AG10803 (cell line): Measurements from ENCODE around the gene ESR1.

Experiments used
- DNase-seq: peaks from one replicate; pipeline ENCODE4 v3.0.0; 2010; ENCODE audit warnings: low read depth
- H3K4me3 ChIP-seq: 2 replicates; pipeline ENCODE4 v1.5.1; 2011; ENCODE audit warnings: mild to moderate bottlenecking, low read length, control low read depth
- CTCF ChIP-seq: conservative IDR thresholded peaks from 2 replicates; pipeline ENCODE4 v1.5.1; 2011; ENCODE audit warnings: mild to moderate bottlenecking, low read length, control low read depth, inconsistent platforms

Gene ESR1

GRCh38 chr6:152002306-152002705 is 194.8 kb downstream of the ESR1 start:
- no peak for TF ChIP-seq CTCF

GRCh38 chr6:152004036-152004566 is 196.6 kb downstream of the ESR1 start:
- DNase-seq, result peak; percentile 48
- TF ChIP-seq CTCF, result no peak
- no peak overlapping the region for H3K4me3 ChIP-seq

More at GRCh38 chr6:152002306-152002705, 194.8 kb downstream of the ESR1 start:
- no peak for DNase-seq
- H3K4me3 ChIP-seq, result no peak overlapping the region

- no peak for DNase-seq
- TF ChIP-seq CTCF, result no peak
- no peak overlapping the region for H3K4me3 ChIP-seq
Observed at GRCh38 chr6:152004896-152005295, 197.4 kb downstream of the ESR1 start.

GRCh38 chr6:152008779-152009178 is 201.3 kb downstream of the ESR1 start:
- H3K4me3 ChIP-seq, result no peak overlapping the region
- TF ChIP-seq CTCF, result no peak
- DNase-seq, result no peak

- peak; percentile 5 for DNase-seq
- no peak for TF ChIP-seq CTCF
- H3K4me3 ChIP-seq, result no peak overlapping the region
Observed at GRCh38 chr6:152012227-152012626, 204.7 kb downstream of the ESR1 start.

GRCh38 chr6:152018876-152019275 is 211.4 kb downstream of the ESR1 start:
- TF ChIP-seq CTCF, result no peak
- no peak overlapping the region for H3K4me3 ChIP-seq
- no peak for DNase-seq

- no peak for TF ChIP-seq CTCF
- DNase-seq, result no peak
- H3K4me3 ChIP-seq, result no peak overlapping the region
Observed at GRCh38 chr6:152022303-152022702, 214.8 kb downstream of the ESR1 start.
